HG03159 (cell line): Measurements from ENCODE around the gene ELFN1.

Experiments used
- ATAC-seq: cut with Tn5 transposase; IDR thresholded peaks from one replicate; pipeline ENCODE4 v1.9.1; 2021; ENCODE audit warnings: mild to moderate bottlenecking, moderate library complexity; ENCODE audit not compliant: unreplicated experiment

ELFN1 gene

DNA sequence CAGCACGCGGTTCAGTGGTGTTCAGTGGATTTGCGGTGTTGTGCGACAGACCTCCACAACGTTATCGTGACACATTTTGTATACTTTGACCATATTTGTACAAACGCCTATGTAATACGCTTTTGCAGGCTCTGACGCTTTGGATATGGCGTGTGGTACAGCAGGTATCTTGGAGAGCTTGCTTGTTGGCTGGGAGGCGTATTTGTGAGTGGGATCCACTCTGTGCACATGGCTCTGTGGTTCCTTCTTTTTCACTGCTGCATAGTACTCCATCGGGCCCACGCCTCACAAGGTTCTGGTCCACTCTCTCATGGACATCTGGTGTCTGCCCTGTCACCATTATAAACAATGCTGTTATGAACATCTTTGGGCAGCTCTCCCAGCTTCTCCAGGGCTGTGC lies 53.2 kb downstream of the ELFN1 start:
- no peak for ATAC-seq

DNA sequence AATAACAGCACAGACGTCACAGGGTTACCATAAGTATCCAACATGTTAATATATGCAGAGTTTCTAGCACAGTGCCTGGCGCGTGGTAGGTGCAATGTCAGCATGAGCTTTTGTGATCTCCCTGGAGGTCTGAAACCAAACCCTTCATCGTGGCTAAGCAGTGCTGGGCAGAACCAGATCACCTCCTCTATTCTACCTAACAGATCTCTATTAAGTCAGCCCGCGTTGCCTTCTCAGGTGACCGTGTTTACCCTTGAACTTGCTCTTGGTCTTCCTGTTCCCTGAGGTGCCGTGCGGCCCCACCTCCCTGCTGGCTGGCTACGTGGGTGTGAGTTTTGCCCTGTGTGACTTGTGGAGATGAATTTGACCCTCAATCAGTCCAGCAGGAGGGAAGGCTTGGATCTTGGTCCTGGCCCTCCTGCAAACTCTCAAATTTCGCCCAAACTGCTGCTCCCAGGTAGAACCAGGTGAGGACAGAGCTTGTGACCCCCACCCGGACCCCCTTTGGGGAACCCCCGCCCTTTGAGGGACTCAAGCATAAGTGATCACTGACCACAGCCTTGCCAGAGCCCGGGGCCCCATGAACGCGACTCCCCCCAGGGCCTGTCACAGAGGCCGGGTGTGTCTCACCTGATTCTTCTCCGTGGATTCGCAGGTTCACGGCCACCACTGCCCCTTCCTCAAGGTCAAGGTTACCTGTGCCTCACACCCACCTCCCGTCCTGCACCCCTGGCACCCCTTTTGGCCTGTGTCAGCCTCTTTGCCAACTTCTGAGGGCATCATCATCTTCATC lies 54.2 kb downstream of the ELFN1 start:
- no peak for ATAC-seq

DNA sequence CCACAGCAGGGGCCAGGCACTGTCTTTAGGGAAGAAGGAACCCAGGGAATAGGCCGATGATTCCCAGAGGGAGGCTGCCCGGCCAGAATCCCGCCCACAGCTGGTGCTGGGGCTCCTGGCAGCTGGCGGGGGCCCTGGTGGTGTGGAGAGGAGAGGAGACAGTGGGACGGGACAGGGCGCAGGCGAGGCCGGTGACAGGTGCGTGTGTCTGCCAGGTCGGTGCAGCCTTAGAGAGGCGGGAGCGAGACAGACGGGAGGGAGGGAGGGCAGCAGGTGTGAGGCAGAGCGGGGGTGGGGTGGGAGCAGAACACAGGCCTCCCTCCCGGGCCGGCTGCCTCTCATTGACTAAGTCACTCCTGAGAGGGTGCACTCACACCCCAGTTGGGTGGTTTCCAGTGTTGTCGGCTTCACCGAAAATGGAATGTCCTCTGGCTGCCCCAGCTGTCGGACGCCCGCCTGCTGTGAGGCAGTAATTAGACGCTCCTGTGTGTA lies 55.2 kb downstream of the ELFN1 start:
- no peak for ATAC-seq

DNA sequence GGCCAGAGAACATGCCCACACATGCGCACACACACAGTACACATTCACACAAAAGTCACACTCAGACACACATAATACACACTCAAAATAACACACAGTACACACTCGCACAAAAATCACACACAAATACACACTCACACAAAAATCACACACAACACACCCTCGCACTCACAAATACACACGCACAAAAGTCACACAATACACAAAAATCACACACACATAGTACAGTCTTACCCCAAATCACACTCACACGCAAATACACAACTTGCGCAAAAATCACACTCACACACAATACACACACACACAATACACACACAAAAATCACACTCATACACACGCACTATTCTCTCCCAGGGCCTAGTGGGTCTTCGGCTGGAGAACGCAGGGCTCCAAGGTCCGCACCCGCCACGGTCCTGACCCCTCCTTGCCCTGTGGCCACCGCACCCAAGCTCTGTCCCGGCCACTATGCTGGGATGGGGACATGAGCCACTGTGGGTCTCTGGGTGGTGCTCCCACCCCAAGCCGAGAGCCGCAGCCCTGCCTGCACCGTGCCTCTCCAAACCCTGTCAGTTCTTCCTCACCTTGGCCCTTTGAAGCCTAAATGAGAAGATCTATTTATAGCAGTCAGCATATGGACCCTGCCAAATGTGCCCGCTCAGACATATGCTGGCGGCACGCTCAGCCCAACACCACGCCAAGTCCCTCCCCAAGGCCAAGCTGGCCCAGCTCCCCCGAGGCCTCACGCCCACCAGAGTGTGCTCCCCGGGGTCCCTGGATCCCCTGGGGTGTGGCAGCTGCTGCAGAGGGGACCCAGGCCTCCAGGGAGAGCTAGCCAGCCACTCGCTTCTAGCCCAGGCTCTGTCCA lies 55.9 kb downstream of the ELFN1 start:
- ATAC-seq: no peak

DNA sequence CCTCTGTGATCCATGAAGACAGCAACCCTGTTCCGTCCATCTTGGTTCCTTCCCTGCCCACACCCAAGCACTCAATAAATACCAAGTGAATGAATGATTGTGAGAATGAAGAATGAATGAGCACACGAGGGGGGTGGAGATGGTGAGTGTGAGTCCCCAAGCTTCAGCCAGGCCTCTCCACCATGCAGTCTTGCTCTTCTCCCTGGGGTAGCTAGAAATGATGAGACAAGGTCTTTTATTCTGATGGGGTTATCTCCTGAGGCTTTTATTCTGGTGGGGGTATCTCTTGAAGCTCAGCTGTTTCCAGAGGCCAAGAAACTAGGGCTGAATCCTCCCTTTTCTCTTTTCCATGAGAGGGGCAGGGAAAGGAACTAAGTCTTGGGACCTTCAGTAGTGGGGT lies 57.0 kb downstream of the ELFN1 start:
- no peak for ATAC-seq

DNA sequence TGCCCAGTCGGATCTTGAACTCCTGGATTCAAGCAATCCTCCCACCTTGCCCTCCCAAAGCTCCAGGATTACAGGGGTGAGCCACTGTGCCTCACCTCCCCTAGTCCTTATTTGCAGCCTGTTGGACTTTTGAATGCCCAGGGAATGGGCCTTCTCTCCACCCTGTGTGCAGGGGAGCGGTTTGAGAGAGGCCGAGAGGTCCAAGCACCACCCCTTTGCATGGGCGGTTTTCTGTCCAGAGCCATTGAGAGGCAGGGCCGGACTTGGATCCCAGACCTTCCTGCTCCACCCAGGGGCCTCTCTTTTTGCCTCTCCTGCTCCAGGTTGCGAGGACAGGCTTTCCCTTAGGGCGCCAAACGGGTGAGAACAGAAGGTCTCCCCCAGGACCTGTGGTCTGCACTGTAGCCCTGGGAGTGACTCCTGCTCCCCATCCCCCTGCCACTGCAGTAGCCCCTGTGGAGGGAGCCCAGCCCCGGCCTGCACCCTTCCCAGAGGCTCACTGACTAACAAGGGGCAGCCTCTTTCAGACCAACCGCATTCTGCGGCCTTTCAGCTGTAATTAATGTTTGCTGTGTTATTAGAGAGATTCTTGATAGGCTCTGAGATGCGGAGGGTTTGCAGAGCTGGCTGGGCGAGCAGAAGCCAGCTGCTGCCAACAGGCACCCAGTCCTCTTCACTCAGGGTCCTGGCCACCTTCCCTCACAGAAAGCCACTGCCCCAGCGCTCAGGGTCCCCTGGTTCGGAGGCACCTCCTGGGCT lies 57.9 kb downstream of the ELFN1 start:
- no peak for ATAC-seq

DNA sequence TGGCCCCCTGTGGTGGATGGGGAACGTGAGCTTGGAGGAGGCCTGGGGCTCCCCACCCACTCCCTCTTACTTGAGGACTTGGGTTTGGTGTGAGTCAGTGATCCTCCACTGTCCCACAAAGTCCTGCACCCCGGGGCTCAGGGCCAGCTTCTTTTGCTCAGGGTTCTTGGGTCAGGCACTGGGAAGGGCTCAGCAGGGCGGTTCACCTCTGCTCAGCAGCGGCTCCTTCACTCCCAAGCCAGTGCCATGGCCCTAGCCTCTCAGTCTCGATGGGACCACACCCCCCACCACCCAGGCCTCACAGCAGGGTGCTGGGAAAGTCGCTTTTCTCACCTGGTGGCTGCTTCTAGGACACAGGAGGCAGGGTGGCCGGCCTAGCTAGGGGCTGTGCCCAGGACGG lies 59.1 kb downstream of the ELFN1 start:
- no peak for ATAC-seq

DNA sequence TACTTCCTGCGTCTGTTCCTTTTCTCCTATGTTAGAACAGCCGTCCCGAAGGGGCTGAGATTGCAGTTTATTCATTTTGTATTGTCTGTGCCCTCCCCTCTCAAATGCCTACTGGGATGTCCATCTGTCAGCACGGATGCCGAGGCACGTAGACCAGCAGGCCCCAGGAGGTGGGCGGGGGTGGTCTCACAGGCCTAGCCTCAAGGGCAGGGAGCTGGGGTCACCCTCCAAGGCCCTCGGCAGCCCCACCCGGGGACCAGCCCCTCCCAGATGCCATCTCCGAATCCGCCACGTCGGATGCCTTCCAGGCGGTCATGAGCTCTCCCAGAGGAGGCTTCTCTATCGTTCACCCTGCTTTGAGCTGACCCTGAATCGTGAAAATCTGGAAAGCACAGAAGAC lies 59.7 kb downstream of the ELFN1 start:
- ATAC-seq: no peak

DNA sequence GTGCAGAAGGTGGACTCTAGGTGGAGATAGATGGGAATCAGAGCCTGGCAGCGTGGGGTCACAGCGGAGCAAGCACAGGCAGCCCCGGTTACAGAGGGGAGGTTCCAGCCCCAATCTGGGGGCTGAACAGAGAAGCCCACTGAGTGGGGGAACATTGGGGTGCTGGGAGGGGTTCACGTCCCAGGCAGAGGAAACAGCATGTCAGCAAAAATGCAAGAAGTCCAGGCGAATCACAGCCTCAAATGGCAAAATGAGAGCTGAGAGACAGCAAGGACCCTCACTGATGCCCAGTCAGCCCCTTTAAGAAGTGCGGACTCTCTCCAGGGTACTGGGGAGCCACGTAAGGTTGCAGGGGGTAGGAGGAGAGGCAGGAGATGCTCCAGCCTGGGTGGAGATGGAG lies 62.0 kb downstream of the ELFN1 start:
- no peak for ATAC-seq

DNA sequence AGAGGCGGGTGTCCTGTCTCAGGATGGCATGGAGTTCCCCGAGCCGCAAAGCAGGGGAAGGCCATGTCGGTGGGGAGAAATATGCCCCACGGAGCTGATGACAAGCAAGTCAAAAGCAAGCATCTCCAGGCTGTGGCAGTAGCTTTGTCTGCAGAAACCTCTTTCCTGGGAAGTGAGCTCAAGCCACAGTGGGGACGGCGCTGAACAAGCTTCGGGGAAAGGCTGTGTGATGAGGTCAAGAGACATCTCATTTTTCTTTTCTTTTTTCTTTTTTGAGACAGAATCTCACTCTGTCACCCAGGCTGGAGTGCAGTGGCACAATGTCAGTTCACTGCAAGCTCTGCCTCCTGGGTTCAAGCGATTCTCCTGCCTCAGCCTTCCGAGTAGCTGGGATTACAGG lies 62.6 kb downstream of the ELFN1 start:
- ATAC-seq: no peak

DNA sequence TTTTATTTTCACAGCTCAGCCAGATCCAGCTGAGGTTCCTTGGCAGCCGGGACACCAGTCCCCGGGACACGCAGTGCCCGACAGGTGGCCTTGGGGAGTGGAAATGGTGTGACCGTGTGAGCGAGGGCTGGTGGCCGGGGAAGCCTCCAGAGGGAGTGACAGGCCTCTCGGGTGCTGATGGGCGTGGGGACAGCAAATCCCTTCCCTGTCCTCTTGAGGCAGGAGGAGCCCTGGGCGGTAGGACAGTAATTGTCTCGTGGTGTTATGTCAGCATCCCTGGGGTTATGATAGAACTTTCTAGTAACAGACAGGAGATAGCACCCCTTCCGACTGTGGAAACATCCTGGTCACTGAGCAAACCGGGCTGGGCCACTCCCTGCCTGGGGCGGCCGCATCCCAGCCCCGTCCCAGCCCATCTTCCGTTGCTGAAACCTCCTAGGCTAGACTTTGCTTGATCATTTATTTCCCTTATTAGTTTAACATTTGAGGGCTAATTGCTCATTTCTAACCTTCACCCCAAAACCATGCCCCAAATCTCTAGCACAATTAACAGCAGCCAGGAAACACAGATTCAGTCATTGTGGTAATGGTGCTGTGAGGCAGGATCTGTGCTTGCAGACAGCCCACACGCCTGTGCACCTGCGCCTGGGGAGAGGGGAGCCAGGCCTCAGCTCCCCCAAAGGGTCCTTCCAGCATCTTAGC lies 63.3 kb downstream of the ELFN1 start:
- no peak for ATAC-seq

DNA sequence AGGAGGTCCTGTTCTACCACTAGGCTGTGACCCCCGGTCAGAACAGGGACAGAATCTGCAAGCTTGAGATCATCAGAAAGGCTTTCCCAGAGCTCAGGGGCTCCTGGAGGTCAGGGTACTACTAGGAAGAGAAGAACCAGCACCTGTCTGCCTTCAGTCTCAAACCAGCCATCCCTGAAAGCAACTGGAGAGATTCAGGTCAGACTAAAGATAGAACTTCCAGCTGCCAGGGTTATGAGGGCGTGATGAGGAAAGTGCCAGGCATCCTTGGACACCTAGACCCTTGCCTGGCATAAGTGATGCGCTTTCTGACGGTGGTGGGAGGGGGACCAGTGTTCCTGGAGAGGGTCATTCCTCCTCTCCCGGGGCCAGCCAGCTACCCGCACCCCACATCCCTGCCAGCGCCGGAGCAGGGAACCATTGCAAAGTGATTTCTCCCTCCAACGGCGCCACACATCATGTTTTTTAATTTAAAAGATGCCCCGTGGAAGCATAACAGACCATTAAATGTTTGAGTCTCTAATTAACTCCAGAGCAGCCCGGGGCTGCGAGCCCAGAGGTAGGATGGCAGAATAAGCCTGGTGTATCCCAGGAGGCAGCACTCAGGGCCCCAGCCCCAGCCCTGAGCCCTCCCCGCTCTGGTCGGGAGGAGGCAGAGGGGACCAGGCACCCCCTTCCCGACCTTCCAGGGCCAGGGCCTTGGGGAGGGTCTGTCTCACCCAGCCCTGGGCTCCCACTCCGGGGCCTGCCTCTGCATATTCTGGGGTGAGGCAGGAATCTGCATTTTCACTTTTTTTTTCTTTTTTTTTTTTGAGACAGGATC lies 64.0 kb downstream of the ELFN1 start:
- no peak for ATAC-seq

DNA sequence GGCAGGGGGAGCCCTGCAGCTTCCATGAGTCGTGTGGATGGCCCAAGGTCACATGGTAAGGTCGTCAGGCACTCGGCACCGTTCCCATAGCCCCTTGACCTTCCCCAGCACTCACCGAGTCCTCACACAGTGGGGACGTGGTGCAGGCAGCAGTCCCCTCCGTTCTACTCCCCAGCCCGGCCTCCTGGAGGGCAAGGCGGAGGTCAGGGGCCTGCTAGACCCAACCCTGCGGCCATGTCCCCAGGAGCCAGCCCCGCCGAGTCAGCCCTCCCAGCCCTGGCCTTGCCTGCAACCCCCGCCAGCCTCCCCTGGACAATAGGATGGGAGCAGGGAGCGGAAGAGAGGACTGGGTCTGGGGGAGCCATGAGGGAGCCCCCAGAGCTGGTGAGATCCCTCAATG lies 65.2 kb downstream of the ELFN1 start:
- ATAC-seq: no peak

DNA sequence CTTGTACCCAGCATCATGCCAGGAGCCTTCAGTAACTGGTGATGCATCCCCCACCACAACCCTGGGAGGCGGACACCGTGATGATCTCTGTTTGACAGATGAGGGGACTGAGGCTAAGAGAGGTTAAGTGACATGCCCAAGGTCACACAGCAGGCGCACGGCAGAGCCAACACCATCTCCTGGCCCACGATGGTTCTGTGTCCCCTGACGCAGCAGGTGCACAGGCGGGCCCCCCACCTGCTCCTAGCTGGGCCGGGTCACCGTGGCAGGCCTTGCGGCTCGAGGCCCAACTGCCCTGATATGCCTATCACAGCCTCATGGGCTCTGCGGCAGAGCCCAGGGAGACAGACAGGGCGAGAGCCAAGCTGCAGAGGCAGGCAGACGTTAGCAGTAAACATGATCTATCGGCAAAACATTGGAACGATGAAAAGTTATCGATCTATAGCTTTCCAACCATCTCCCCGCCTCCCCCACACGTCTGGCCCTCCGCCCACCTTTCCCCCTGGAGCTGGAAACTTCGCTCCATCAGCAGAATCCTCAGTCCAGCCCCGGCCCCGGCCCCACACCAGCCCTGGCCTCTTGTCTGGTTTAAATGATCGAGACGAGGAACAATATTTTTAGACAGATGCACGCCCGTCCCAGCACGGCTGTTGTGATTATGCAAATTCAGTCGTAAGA lies 65.9 kb downstream of the ELFN1 start:
- ATAC-seq: no peak

DNA sequence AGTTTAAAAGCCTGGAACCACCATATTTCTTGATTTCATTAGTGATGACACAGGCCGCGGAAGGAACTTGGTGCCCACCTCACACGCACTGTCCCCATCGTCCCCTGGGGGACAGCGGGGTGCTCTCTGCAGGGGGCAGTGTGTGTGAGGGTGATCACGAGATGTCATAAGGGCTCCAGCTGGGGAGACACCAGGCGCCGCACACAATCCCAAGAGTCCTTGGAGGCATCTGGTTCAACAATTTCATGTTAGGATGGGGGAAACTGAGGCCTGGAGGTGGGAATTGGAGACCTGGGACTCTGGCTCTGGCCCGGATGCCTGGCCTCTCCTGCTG lies 66.4 kb downstream of the ELFN1 start:
- ATAC-seq: no peak

DNA sequence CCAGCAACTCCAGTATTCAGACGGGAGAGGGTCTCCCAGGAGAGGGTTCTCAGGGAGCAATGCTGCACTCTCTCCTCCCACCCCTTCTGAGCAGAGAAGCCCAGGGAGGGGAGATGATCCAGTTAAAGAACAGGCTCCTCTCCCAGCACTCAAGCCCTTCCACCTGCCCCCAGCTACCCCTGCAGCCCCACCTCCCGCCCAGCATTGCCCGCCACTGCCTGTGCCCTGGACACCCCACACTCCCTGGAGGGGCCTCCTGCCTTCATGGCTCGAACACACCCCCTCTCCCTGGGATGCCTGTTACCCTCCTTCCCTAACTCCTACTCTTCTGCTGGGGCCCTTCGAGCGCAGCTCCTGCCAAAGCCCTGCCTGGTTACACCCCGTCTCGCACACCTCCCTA lies 66.8 kb downstream of the ELFN1 start:
- ATAC-seq: no peak

DNA sequence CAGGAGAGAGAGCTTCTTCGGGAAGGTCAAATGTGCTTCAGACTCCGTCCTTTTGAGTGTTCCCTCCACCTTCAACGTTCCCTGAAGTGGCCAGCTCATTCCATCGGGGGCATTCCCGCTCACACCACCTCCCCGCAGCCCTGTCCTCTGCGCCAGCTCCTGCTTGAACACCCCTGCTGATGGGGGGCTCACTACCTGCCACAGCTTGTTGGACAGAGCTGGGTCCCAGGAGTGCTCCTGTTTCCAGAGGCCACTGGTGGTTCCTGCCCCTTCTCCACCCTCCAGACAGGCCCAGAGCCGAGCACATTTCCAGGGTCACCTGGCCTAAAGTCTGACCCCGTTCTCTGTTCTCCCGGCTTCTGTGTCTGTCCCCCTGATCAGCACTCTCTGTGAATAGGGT lies 67.4 kb downstream of the ELFN1 start:
- no peak for ATAC-seq

DNA sequence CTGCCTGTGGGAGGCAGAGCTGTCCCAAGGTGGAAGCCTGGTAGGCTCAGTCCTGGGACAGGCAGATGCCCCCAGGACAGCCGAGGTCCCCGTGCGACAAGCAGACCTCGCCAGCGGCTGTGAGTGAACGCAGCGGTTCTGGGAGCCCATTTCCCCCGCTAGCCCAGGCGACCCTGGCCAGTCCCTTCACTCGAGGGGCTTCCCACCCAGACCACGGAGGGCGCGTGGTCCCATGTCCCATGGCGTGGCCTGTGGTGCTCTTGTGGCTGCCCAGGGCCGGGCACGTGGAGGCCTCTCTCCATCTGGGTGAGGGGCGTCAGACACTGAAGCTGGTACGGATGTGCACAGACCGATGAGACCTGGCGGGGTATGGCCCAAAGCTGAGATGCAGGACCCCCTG lies 67.9 kb downstream of the ELFN1 start:
- no peak for ATAC-seq

DNA sequence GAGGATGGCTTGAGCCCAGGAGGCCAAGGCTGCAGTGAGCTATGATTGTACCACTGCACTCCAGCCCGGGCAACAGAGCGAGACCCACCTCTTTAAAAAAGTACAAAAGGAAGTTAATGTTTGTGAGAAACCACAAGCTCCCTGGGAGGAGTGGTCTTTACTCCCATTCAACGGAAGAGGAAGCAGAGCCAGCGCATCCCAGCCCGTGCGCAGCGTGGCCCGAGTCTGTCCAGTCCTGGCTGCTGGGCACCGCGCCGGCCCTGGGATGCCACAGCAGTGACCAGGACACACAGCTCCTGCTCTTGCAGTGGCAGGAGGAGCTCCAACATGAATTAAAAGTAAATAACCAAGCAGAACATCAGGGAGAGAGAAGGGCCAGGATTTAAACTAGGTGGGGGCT lies 68.4 kb downstream of the ELFN1 start:
- no peak for ATAC-seq

DNA sequence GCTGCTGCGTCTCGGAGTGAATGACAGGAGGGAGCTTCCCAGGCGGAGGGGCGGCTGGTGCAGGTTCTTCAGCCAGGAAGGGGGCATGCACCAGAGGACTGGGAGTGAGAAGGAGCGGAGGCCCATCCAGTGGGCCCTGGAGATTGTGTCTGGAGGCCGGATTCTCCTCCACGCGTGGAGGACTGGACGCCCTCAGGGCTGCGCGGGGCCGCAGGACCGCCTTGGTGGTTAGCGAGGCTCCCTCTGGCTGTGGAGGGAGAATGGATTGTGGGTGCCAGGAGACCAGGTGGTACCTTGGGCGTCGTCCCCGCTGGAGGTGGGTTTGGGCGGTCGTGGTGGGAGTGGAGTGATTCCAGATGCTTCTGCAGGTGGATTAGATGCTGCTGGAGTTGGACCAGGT lies 68.9 kb downstream of the ELFN1 start:
- no peak for ATAC-seq
